HCT116 (cell line): ENCODE measurements around the gene TMEM131. TPM values are rescaled to one million over a fixed set of nuclear protein-coding genes. Genes with fewer than 3 reads are reported as not detected.
"Not testable (repeated sequence)": the region's sequence is repeated elsewhere in the genome, so short reads cannot be mapped to it uniquely, and the experiment has no call there.

Source experiments
- ATAC-seq: fragments of 200-7000 bp; cut with Tn5 transposase; 2 replicates; pipeline ENCODE4 v1.9.1; 2020; ENCODE audit warnings: mild to moderate bottlenecking, moderate library complexity
- BruUV-seq: library from RNA; stranded (reverse); fragments of 400-500 nt; replicated peaks from 2 replicates; lab custom pipeline; 2021; lab: Mats Ljungman, UMichigan
- CTCF ChIA-PET: fragments of 300-600 bp; sonication (Branson Sonifier 250); formaldehyde crosslinking; loops from one replicate; lab custom pipeline; 2021; ENCODE audit warnings: antibody characterized with exemption; lab: Charles Lee
- POLR2A ChIA-PET: fragments of 300-600, 350-600 bp; sonication (Branson Sonifier 250); formaldehyde crosslinking; loops from one replicate; lab custom pipeline; 2021; ENCODE audit warnings: antibody characterized with exemption; lab: Charles Lee
- RAD21 ChIA-PET, 2 experiments: fragments of 300-600 bp; sonication (Branson Sonifier 250); formaldehyde crosslinking; loops; one replicate each; lab custom pipeline; 2023; ENCODE audit warnings: low total read pairs in 2 of 2; ENCODE audit not compliant: uncharacterized antibody in 2 of 2, unreplicated experiment in 2 of 2, low non-redundant PET in 1 of 2; lab: Charles Lee
- DNase-seq: peaks from one replicate; pipeline ENCODE4 v3.0.0-alpha.2; 2010; ENCODE audit warnings: low read depth, low spot score
- H2AFZ ChIP-seq: fragments of 200-600 bp; shearing (Covaris generic), sonication (generic); 2 replicates; pipeline ENCODE4 v1.6.1; 2017; ENCODE audit warnings: low read depth, mixed run types, mixed read lengths, antibody characterized with exemption, low read length; ENCODE audit not compliant: poor library complexity, severe bottlenecking
- H3K27ac ChIP-seq: 2 replicates; pipeline ENCODE4 v1.5.1; 2012; ENCODE audit warnings: low read depth, low read length
- H3K27me3 ChIP-seq: fragments of 200-600 bp; sonication (generic); 2 replicates; pipeline ENCODE4 v1.6.1; 2016; ENCODE audit warnings: mixed run types, low read length, mixed read lengths; ENCODE audit not compliant: insufficient read depth
- H3K36me3 ChIP-seq, 2 experiments: fragments of 200-500 bp in 1 of 2; fragments of 200-600 bp in 1 of 2; sonication (Bioruptor generic) in 1 of 2; sonication (generic) in 1 of 2; 2 replicates each; pipeline versions ENCODE4 v1.5.1 to v1.6.1; 2014 to 2016; ENCODE audit warnings: low read length in 2 of 2, inconsistent platforms in 1 of 2, mixed read lengths in 1 of 2, mixed run types in 1 of 2; ENCODE audit not compliant: insufficient read depth in 2 of 2, control insufficient read depth in 1 of 2
- H3K4me1 ChIP-seq, 2 experiments: fragments of 200-600 bp in 1 of 2; sonication (generic) in 1 of 2; 2 replicates each; pipeline versions ENCODE4 v1.5.1 to v1.6.1; 2012 to 2017; ENCODE audit warnings: low read length in 2 of 2, inconsistent platforms in 1 of 2, mild to moderate bottlenecking in 1 of 2, mixed read lengths in 1 of 2, mixed run types in 1 of 2, moderate library complexity in 1 of 2; ENCODE audit not compliant: insufficient read depth in 2 of 2, control insufficient read depth in 1 of 2
- H3K4me2 ChIP-seq: fragments of 200-600 bp; sonication (generic); 2 replicates; pipeline ENCODE4 v1.6.1; 2017; ENCODE audit warnings: mixed run types, low read length, mixed read lengths
- H3K4me3 ChIP-seq, 2 experiments: fragments of 200-600 bp in 1 of 2; sonication (generic) in 1 of 2; replicated peaks in 1 of 2; 2 replicates each; pipeline ENCODE4 v1.5.1; 2011 to 2016; ENCODE audit warnings: low read length in 2 of 2, control low read depth in 1 of 2, low read depth in 1 of 2, mild to moderate bottlenecking in 1 of 2, mixed read lengths in 1 of 2, mixed run types in 1 of 2
- H3K79me2 ChIP-seq: fragments of 200-600 bp; sonication (generic); 2 replicates; pipeline ENCODE4 v1.6.1; 2017; ENCODE audit warnings: mild to moderate bottlenecking, mixed run types, low read length, moderate library complexity, mixed read lengths; ENCODE audit not compliant: insufficient read depth
- H3K9ac ChIP-seq: fragments of 200-600 bp; sonication (generic); 2 replicates; pipeline ENCODE4 v1.6.1; 2016; ENCODE audit warnings: low read length, mixed read lengths
- H3K9me2 ChIP-seq: fragments of 200-600 bp; sonication (generic), shearing (Covaris generic); 2 replicates; pipeline ENCODE4 v1.6.1; 2017; ENCODE audit warnings: mixed run types, mild to moderate bottlenecking, moderate library complexity; ENCODE audit not compliant: insufficient read depth
- H3K9me3 ChIP-seq, 2 experiments: fragments of 200-500 bp in 1 of 2; fragments of 200-600 bp in 1 of 2; sonication (Bioruptor generic) in 1 of 2; sonication (generic) in 1 of 2; 2 replicates each; pipeline ENCODE4 v1.6.1; 2014 to 2017; ENCODE audit warnings: low read length in 2 of 2, mixed read lengths in 2 of 2, inconsistent platforms in 1 of 2, low read depth in 1 of 2, mild to moderate bottlenecking in 1 of 2, mixed run types in 1 of 2, moderate library complexity in 1 of 2; ENCODE audit not compliant: control insufficient read depth in 1 of 2, insufficient read depth in 1 of 2
- H4K20me1 ChIP-seq: fragments of 200-600 bp; sonication (generic), shearing (Covaris generic); 2 replicates; pipeline ENCODE4 v1.6.1; 2017; ENCODE audit warnings: mixed run types, mild to moderate bottlenecking, moderate library complexity; ENCODE audit not compliant: insufficient read depth
- CEBPB ChIP-seq: IDR thresholded peaks from 2 replicates; pipeline ENCODE4 v1.6.1; 2012; ENCODE audit warnings: low read depth
- CTCF ChIP-seq, 3 experiments: fragments of 200-600 bp in 1 of 3; sonication (generic) in 1 of 3; IDR thresholded peaks in 2 of 3; conservative IDR thresholded peaks in 1 of 3; 2 replicates each; pipeline ENCODE4 v1.5.1; 2012 to 2017; ENCODE audit warnings: low read depth in 2 of 3, low read length in 2 of 3, antibody characterized with exemption in 1 of 3, borderline replicate concordance in 1 of 3, control low read depth in 1 of 3, mild to moderate bottlenecking in 1 of 3, mixed read lengths in 1 of 3, mixed run types in 1 of 3, moderate library complexity in 1 of 3; ENCODE audit not compliant: insufficient read depth in 1 of 3
- FOSL1 ChIP-seq: IDR thresholded peaks from 2 replicates; pipeline ENCODE4 v1.6.1; 2012; ENCODE audit warnings: low read depth
- REST ChIP-seq: IDR thresholded peaks from 2 replicates; pipeline ENCODE4 v1.6.1; 2012; ENCODE audit warnings: low read depth
- SIN3A ChIP-seq: IDR thresholded peaks from 2 replicates; pipeline ENCODE4 v1.6.1; 2012; ENCODE audit warnings: low read depth
- ZBTB33 ChIP-seq: IDR thresholded peaks from 2 replicates; pipeline ENCODE4 v1.6.1; 2011; ENCODE audit warnings: mild to moderate bottlenecking, low read length, moderate library complexity; ENCODE audit not compliant: insufficient replicate concordance; ENCODE audit errors: extremely low read depth
- intact Hi-C: fragments of 100-400 bp; cut with micrococcal nuclease; formaldehyde crosslinking; loops from 2 replicates; pipeline ENCODE4 v1.10.0; 2022
- total RNA-seq: library from RNA; stranded (reverse); gene quantifications from one replicate; pipeline ENCODE4 v1.2.1, GENCODE V29; 2021; ENCODE audit not compliant: unreplicated experiment

TMEM131 gene
- total RNA-seq, 1 experiment from 2014 or later = 51.5 TPM

- ATAC-seq, H3K9me3 ChIP-seq, H3K36me3 ChIP-seq, H2AFZ ChIP-seq, H3K27me3 ChIP-seq, intact Hi-C loops, H3K4me3 ChIP-seq, BruUV-seq, RAD21 ChIA-PET, H3K27ac ChIP-seq, H3K4me2 ChIP-seq, H4K20me1 ChIP-seq, H3K9me2 ChIP-seq, H3K9ac ChIP-seq, POLR2A ChIA-PET, CTCF ChIA-PET, DNase-seq: not testable (repeated sequence)
- peaks cover 0 to 17% of the 10 kb centered on the region in 2 experiments; a peak in 1 of 4 replicates for H3K4me1 ChIP-seq
- peaks cover 99% of the 10 kb centered on the region for H3K79me2 ChIP-seq
These were observed 39.0 kb downstream of the TMEM131 start for GRCh38 chr2:97956753-97957152.

GRCh38 chr2:97953853-97954252, 41.9 kb downstream of the TMEM131 start:
- RAD21 ChIA-PET = no interaction called here
- H3K9me3 ChIP-seq = no peaks in the 10 kb centered on the region
- H3K27ac ChIP-seq = no peak overlapping the region
- peaks cover 4% of the 10 kb centered on the region; the same call in 1 of the 2 replicates for H4K20me1 ChIP-seq
- CTCF ChIA-PET = no interaction called here
- no peak for ATAC-seq
- POLR2A ChIA-PET = no interaction called here
- no peak overlapping the region for H3K4me3 ChIP-seq
- BruUV-seq = no TSS peak
- no peaks in the 10 kb centered on the region for H3K36me3 ChIP-seq
- no peaks in the 10 kb centered on the region for H3K27me3 ChIP-seq
- DNase-seq = no peak
- H3K4me2 ChIP-seq = no peak overlapping the region
- no peak overlapping the region for H2AFZ ChIP-seq
- intact Hi-C loops = no loop called here
- no peaks in the 10 kb centered on the region for H3K9me2 ChIP-seq
- peaks cover 99% of the 10 kb centered on the region for H3K79me2 ChIP-seq
- H3K9ac ChIP-seq = no peak overlapping the region
- TF ChIP-seq SIN3A = no peak
- TF ChIP-seq CTCF (IDR thresholded peaks at IDR 0.05 in 2 of 3, conservative IDR thresholded peaks at IDR 0.05 in 1 of 3; ENCODE audit: borderline replicate concordance in 1 of 3, insufficient read depth in 1 of 3, low read depth in 2 of 3, low read length in 2 of 3) = no peak
- no peak for TF ChIP-seq ZBTB33
- no peak for TF ChIP-seq CEBPB
- TF ChIP-seq REST = no peak
- TF ChIP-seq FOSL1 = no peak
- peaks cover 0 to 33% of the 10 kb centered on the region in 2 experiments; a peak in 3 of 4 replicates for H3K4me1 ChIP-seq
